Measurements from ENCODE around the gene SPAG8. TPM values are rescaled to one million over a fixed set of nuclear protein-coding genes. Genes with fewer than 3 reads are reported as not detected.

SPAG8 gene
- total and polyA plus RNA-seq, 9 of the 15 experiments (the other 6 are each of a cell fraction or from before 2014, with no cell fraction given): 0.03 to 0.47 (median 0.21) TPM

- TF ChIP-seq ZNF77 (CRISPR knock-in tag; IDR thresholded peaks at IDR 0.05): no peak
- no peak for TF ChIP-seq ZNF354B (CRISPR knock-in tag; IDR thresholded peaks at IDR 0.05)
- TF ChIP-seq ESRRA (IDR thresholded peaks at IDR 0.05; ENCODE audit: borderline replicate concordance, low read depth): no peak
- no peak for TF ChIP-seq SMARCA5 (IDR thresholded peaks at IDR 0.05)
- TF ChIP-seq KLF16 (IDR thresholded peaks at IDR 0.05): no peak
- TF ChIP-seq ZNF184 (CRISPR knock-in tag; IDR thresholded peaks at IDR 0.05): no peak
- TF ChIP-seq TCFL5 (CRISPR knock-in tag; conservative IDR thresholded peaks at IDR 0.05): no peak
- TF ChIP-seq SETDB1 (IDR thresholded peaks at IDR 0.05; ENCODE audit: low read length): no peak
- TF ChIP-seq, protein P1, sequence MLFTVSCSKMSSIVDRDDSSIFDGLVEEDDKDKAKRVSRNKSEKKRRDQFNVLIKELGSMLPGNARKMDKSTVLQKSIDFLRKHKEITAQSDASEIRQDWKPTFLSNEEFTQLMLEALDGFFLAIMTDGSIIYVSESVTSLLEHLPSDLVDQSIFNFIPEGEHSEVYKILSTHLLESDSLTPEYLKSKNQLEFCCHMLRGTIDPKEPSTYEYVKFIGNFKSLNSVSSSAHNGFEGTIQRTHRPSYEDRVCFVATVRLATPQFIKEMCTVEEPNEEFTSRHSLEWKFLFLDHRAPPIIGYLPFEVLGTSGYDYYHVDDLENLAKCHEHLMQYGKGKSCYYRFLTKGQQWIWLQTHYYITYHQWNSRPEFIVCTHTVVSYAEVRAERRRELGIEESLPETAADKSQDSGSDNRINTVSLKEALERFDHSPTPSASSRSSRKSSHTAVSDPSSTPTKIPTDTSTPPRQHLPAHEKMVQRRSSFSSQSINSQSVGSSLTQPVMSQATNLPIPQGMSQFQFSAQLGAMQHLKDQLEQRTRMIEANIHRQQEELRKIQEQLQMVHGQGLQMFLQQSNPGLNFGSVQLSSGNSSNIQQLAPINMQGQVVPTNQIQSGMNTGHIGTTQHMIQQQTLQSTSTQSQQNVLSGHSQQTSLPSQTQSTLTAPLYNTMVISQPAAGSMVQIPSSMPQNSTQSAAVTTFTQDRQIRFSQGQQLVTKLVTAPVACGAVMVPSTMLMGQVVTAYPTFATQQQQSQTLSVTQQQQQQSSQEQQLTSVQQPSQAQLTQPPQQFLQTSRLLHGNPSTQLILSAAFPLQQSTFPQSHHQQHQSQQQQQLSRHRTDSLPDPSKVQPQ (CRISPR knock-in tag; IDR thresholded peaks at IDR 0.05; ENCODE audit: borderline replicate concordance): no peak
- TF ChIP-seq, protein P2, sequence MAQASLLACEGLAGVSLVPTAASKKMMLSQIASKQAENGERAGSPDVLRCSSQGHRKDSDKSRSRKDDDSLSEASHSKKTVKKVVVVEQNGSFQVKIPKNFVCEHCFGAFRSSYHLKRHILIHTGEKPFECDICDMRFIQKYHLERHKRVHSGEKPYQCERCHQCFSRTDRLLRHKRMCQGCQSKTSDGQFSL (CRISPR knock-in tag; IDR thresholded peaks at IDR 0.05): no peak
- TF ChIP-seq, protein P2 (tag; IDR thresholded peaks at IDR 0.05): no peak
- TF ChIP-seq SIRT6 (IDR thresholded peaks at IDR 0.05; ENCODE audit: low read depth, low read length): no peak
- no peak for TF ChIP-seq TRIM28 (IDR thresholded peaks at IDR 0.05)
- TF ChIP-seq, protein P3, sequence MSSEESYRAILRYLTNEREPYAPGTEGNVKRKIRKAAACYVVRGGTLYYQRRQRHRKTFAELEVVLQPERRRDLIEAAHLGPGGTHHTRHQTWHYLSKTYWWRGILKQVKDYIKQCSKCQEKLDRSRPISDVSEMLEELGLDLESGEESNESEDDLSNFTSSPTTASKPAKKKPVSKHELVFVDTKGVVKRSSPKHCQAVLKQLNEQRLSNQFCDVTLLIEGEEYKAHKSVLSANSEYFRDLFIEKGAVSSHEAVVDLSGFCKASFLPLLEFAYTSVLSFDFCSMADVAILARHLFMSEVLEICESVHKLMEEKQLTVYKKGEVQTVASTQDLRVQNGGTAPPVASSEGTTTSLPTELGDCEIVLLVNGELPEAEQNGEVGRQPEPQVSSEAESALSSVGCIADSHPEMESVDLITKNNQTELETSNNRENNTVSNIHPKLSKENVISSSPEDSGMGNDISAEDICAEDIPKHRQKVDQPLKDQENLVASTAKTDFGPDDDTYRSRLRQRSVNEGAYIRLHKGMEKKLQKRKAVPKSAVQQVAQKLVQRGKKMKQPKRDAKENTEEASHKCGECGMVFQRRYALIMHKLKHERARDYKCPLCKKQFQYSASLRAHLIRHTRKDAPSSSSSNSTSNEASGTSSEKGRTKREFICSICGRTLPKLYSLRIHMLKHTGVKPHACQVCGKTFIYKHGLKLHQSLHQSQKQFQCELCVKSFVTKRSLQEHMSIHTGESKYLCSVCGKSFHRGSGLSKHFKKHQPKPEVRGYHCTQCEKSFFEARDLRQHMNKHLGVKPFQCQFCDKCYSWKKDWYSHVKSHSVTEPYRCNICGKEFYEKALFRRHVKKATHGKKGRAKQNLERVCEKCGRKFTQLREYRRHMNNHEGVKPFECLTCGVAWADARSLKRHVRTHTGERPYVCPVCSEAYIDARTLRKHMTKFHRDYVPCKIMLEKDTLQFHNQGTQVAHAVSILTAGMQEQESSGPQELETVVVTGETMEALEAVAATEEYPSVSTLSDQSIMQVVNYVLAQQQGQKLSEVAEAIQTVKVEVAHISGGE (CRISPR knock-in tag; IDR thresholded peaks at IDR 0.05): no peak
- TF ChIP-seq ZNF347 (CRISPR knock-in tag; IDR thresholded peaks at IDR 0.05; ENCODE audit: low read depth): no peak
- TF ChIP-seq PRMT5 (CRISPR knock-in tag; IDR thresholded peaks at IDR 0.05): no peak
- no peak for TF ChIP-seq PURB (CRISPR knock-in tag; IDR thresholded peaks at IDR 0.05; ENCODE audit: low read depth)
- TF ChIP-seq ZNF3 (CRISPR knock-in tag; IDR thresholded peaks at IDR 0.05): no peak
- peak; percentile 11 for TF ChIP-seq DACH1 (IDR thresholded peaks at IDR 0.05; ENCODE audit: partially characterized antibody)
- no peak for TF ChIP-seq MBD2 (IDR thresholded peaks at IDR 0.05; ENCODE audit: borderline replicate concordance, low read depth)
- TF ChIP-seq PTTG1 (tag; IDR thresholded peaks at IDR 0.05; ENCODE audit: low read depth): no peak
- TF ChIP-seq, protein P4, sequence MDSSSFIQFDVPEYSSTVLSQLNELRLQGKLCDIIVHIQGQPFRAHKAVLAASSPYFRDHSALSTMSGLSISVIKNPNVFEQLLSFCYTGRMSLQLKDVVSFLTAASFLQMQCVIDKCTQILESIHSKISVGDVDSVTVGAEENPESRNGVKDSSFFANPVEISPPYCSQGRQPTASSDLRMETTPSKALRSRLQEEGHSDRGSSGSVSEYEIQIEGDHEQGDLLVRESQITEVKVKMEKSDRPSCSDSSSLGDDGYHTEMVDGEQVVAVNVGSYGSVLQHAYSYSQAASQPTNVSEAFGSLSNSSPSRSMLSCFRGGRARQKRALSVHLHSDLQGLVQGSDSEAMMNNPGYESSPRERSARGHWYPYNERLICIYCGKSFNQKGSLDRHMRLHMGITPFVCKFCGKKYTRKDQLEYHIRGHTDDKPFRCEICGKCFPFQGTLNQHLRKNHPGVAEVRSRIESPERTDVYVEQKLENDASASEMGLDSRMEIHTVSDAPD (CRISPR knock-in tag; IDR thresholded peaks at IDR 0.05): no peak
Measured at GRCh38 chr9:35814106-35814840, 2.2 kb upstream of the SPAG8 start (continued).

Measured in K562 (cell line).